SU-DHL-6 (cell line): ENCODE measurements around the gene OAS1.

Experiments
- H2AFZ ChIP-seq: fragments of 200-600 bp; sonication (generic); 2 replicates; pipeline ENCODE4 v1.6.1; 2014; ENCODE audit warnings: low read depth, mild to moderate bottlenecking, moderate library complexity, mixed read lengths, antibody characterized with exemption, low read length; ENCODE audit not compliant: severe bottlenecking
- H3F3A ChIP-seq: fragments of 200-600 bp; shearing (Covaris generic); 2 replicates; pipeline ENCODE4 v1.6.0; 2016; ENCODE audit warnings: antibody characterized with exemption, mild to moderate bottlenecking; ENCODE audit not compliant: insufficient read depth
- H3K27ac ChIP-seq: fragments of 200-600 bp; sonication (generic); 2 replicates; pipeline ENCODE4 v1.5.1; 2016; ENCODE audit warnings: low read depth, mild to moderate bottlenecking, low read length, moderate library complexity, mixed read lengths
- H3K27me3 ChIP-seq: fragments of 200-600 bp; sonication (generic), shearing (Covaris generic); 2 replicates; pipeline ENCODE4 v1.6.0; 2014; ENCODE audit warnings: mild to moderate bottlenecking, low read length
- H3K36me3 ChIP-seq: fragments of 200-600 bp; sonication (generic); 2 replicates; pipeline ENCODE4 v1.6.1; 2014; ENCODE audit warnings: mild to moderate bottlenecking, low read length, mixed read lengths
- H3K4me2 ChIP-seq: fragments of 300-600, 200-600 bp; shearing (Covaris generic), sonication (generic); 2 replicates; pipeline ENCODE4 v1.6.0; 2014; ENCODE audit warnings: low read length, low read depth, mild to moderate bottlenecking; ENCODE audit not compliant: poor library complexity, severe bottlenecking
- H3K4me3 ChIP-seq: fragments of 200-600 bp; sonication (generic); 2 replicates; pipeline ENCODE4 v1.5.1; 2014; ENCODE audit warnings: antibody characterized with exemption, low read length, mild to moderate bottlenecking, mixed read lengths; ENCODE audit not compliant: insufficient read depth, poor library complexity, severe bottlenecking
- H3K79me2 ChIP-seq: fragments of 200-600 bp; sonication (generic); 2 replicates; pipeline ENCODE4 v1.6.1; 2014; ENCODE audit warnings: mild to moderate bottlenecking, low read length, moderate library complexity; ENCODE audit not compliant: insufficient read depth
- H3K9ac ChIP-seq: fragments of 200-600 bp; sonication (generic); 2 replicates; pipeline ENCODE4 v1.7.0; 2014; ENCODE audit warnings: mild to moderate bottlenecking, low read length
- H3K9me2 ChIP-seq: fragments of 200-600 bp; sonication (generic); replicated peaks from 2 replicates; pipeline ENCODE4 v1.6.1; 2014; ENCODE audit warnings: low read length; ENCODE audit not compliant: insufficient read depth
- H3K9me3 ChIP-seq: fragments of 200-600 bp; sonication (generic); 2 replicates; pipeline ENCODE4 v1.6.1; 2014; ENCODE audit warnings: low read length, mixed read lengths; ENCODE audit not compliant: insufficient read depth
- H4K20me1 ChIP-seq: fragments of 200-600 bp; sonication (generic); 2 replicates; pipeline ENCODE4 v1.6.1; 2014; ENCODE audit warnings: low read depth, mild to moderate bottlenecking, antibody characterized with exemption, low read length, moderate library complexity, mixed read lengths
- EZH2phosphoT487 ChIP-seq: fragments of 200-600 bp; sonication (generic), shearing (Covaris generic); conservative IDR thresholded peaks from 2 replicates; pipeline ENCODE4 v1.6.1; 2018; ENCODE audit warnings: mild to moderate bottlenecking, antibody characterized with exemption, low read length, moderate library complexity, mixed read lengths
- TF ChIP-seq, protein P1 (sequence below): fragments of 200-600 bp; sonication (generic); IDR thresholded peaks from one replicate; pipeline ENCODE4 v1.5.1; 2017; ENCODE audit warnings: antibody characterized with exemption, mild to moderate bottlenecking, low read length, moderate library complexity; ENCODE audit not compliant: insufficient read depth, poor library complexity, severe bottlenecking

OAS1 gene

DNA sequence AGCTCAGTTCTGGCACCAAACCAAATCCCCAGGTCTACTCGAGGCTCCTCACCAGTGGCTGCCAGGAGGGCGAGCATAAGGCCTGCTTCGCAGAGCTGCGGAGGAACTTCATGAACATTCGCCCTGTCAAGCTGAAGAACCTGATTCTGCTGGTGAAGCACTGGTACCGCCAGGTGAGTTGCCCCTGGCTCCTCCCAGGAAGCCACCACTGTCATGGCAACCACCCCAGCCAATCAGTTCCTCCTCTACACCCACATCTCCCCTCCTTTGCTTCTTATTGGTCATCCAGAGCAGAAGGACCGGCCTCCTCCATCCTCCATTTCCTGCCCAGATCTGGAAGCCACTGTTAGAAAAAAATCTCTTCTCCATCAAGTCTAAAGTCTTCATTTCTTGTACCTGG, 54.3 kb downstream of the OAS1 start:
- Histone ChIP-seq H2AFZ (no peak overlapping the region), H3K4me2 (no peak overlapping the region), H3K27ac (no peak overlapping the region), H3K9me3 (no peaks in the 10 kb centered on the region), H3K27me3 (no peaks in the 10 kb centered on the region), H3K4me3 (no peak overlapping the region), H3K79me2 (no peaks in the 10 kb centered on the region), H3F3A (no peaks in the 10 kb centered on the region), H3K9ac (no peak overlapping the region), H4K20me1 (no peaks in the 10 kb centered on the region), H3K36me3 (no peaks in the 10 kb centered on the region), H3K9me2 (no peaks in the 10 kb centered on the region)
- TF ChIP-seq, protein P1, sequence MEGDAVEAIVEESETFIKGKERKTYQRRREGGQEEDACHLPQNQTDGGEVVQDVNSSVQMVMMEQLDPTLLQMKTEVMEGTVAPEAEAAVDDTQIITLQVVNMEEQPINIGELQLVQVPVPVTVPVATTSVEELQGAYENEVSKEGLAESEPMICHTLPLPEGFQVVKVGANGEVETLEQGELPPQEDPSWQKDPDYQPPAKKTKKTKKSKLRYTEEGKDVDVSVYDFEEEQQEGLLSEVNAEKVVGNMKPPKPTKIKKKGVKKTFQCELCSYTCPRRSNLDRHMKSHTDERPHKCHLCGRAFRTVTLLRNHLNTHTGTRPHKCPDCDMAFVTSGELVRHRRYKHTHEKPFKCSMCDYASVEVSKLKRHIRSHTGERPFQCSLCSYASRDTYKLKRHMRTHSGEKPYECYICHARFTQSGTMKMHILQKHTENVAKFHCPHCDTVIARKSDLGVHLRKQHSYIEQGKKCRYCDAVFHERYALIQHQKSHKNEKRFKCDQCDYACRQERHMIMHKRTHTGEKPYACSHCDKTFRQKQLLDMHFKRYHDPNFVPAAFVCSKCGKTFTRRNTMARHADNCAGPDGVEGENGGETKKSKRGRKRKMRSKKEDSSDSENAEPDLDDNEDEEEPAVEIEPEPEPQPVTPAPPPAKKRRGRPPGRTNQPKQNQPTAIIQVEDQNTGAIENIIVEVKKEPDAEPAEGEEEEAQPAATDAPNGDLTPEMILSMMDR, result no peak
- TF ChIP-seq EZH2phosphoT487, result no peak

DNA sequence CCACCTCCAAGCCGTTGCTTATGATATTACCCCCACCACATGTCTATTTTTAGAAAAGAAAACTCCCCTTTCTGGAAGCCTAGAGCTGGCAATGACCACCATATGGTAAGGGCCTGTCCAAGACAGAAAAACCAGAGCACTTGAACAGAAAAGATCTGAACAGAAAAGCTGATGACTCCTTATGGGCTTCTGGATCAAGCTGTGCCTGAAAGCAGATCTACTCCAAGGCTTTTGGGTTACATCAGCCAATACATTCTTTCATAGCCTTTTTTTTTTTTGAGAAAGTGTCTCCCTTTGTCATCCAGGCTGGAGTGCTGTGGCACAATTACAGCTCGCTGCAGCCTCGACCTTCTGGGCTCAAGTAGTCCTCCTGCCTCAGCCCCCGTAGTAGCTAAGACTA, 54.8 kb downstream of the OAS1 start:
- Histone ChIP-seq H3K4me3 (no peak overlapping the region), H3F3A (no peaks in the 10 kb centered on the region), H3K4me2 (no peak overlapping the region), H3K27me3 (no peaks in the 10 kb centered on the region), H3K27ac (no peak overlapping the region), H3K9me3 (no peaks in the 10 kb centered on the region), H3K79me2 (no peaks in the 10 kb centered on the region), H3K9me2 (no peaks in the 10 kb centered on the region), H3K9ac (no peak overlapping the region), H2AFZ (no peak overlapping the region), H3K36me3 (no peaks in the 10 kb centered on the region), H4K20me1 (no peaks in the 10 kb centered on the region)
- TF ChIP-seq, protein P1, result no peak
- no peak for TF ChIP-seq EZH2phosphoT487

DNA sequence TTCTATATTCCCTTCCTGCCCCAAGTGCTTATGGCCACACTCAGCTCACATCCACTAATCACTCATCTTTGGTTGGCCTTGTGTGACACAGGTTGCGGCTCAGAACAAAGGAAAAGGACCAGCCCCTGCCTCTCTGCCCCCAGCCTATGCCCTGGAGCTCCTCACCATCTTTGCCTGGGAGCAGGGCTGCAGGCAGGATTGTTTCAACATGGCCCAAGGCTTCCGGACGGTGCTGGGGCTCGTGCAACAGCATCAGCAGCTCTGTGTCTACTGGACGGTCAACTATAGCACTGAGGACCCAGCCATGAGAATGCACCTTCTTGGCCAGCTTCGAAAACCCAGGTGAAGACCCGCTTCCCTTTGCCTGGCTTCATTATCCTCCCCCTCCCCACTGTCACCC, 55.8 kb downstream of the OAS1 start:
- Histone ChIP-seq H3K9me3 (no peaks in the 10 kb centered on the region), H3K36me3 (no peaks in the 10 kb centered on the region), H3K79me2 (no peaks in the 10 kb centered on the region), H3K27ac (no peak overlapping the region), H3K27me3 (no peaks in the 10 kb centered on the region), H3K9me2 (no peaks in the 10 kb centered on the region), H3K4me3 (no peak overlapping the region), H3K4me2 (no peak overlapping the region), H3K9ac (no peak overlapping the region), H4K20me1 (no peaks in the 10 kb centered on the region), H3F3A (no peaks in the 10 kb centered on the region), H2AFZ (no peak overlapping the region)
- TF ChIP-seq EZH2phosphoT487, result no peak
- TF ChIP-seq, protein P1, result no peak
